Testis (tissue), 3 donors: ENCODE data around the gene CGB7. TPM values are rescaled to one million over a fixed set of nuclear protein-coding genes. Genes with fewer than 3 reads are reported as not detected.

Experiments
- DNase-seq: peaks from one replicate; pipeline ENCODE4 v3.0.0-alpha.2; 2019
- H3K27ac ChIP-seq, 2 donors: fragments of 200-600 bp; sonication (generic); one replicate each; pipeline ENCODE4 v1.5.1; 2019
- H3K27me3 ChIP-seq: fragments of 200-600 bp; sonication (generic); one replicate; pipeline ENCODE4 v1.5.1; 2019
- H3K36me3 ChIP-seq: fragments of 200-600 bp; sonication (generic); one replicate; pipeline ENCODE4 v1.5.1; 2017; ENCODE audit warnings: low read depth; ENCODE audit errors: missing control alignments
- H3K4me1 ChIP-seq: fragments of 200-600 bp; sonication (generic); one replicate; pipeline ENCODE4 v1.5.1; 2019
- H3K4me3 ChIP-seq, 2 donors: fragments of 200-600 bp; sonication (generic); one replicate each; pipeline ENCODE4 v1.5.1; 2017 to 2019
- H3K9me3 ChIP-seq: fragments of 200-600 bp; sonication (generic); one replicate; pipeline ENCODE4 v1.5.1; 2017
- POLR2A ChIP-seq: fragments of 450-650 bp; IDR thresholded peaks from one replicate; pipeline ENCODE4 v1.6.1; 2017; ENCODE audit warnings: antibody characterized with exemption, mild to moderate bottlenecking, moderate library complexity
- WGBS, 2 donors: methylation state at CpG; one replicate each; pipeline ENCODE4 v1.1.5; 2018; 5-methylcytosine and 5-hydroxymethylcytosine counted together
- intact Hi-C: fragments of 100-400 bp; cut with DNase I; formaldehyde crosslinking; loops from one replicate; pipeline ENCODE4 v1.15.1; 2023; ENCODE audit warnings: low total_unique reads
- polyA plus RNA-seq: library from polyadenylated mRNA; stranded (reverse); fragments of 350-450 nt; fragmentation: Illumina TruSeq; extraction: RNeasy Lipid Tissue Mini Kit (QIAGEN cat#74804); gene quantifications from one replicate; pipeline ENCODE4 v1.2.3, GENCODE V29; 2014; ENCODE audit warnings: low read depth, low replicate concordance; ENCODE audit not compliant: insufficient read depth
- total RNA-seq, 2 donors: library from RNA; depleted of rRNA; stranded (reverse); fragments of >200 nt; gene quantifications; one replicate each; pipeline ENCODE4 v1.2.3, GENCODE V29; 2016
- TF ChIP-seq, protein P1 (sequence below), 3 experiments: fragments of 450-650 bp in 2 of 3; fragments of 200-600 bp in 1 of 3; sonication (generic) in 1 of 3; IDR thresholded peaks; one replicate each; pipeline ENCODE4 v1.5.1; 2016 to 2019; ENCODE audit warnings: antibody characterized with exemption in 3 of 3, mild to moderate bottlenecking in 2 of 3, moderate library complexity in 1 of 3

The CGB7 gene
- total and polyA plus RNA-seq, 3 donors from 2014 or later = 1.7 to 3.8 (median 3.0) TPM

DNA sequence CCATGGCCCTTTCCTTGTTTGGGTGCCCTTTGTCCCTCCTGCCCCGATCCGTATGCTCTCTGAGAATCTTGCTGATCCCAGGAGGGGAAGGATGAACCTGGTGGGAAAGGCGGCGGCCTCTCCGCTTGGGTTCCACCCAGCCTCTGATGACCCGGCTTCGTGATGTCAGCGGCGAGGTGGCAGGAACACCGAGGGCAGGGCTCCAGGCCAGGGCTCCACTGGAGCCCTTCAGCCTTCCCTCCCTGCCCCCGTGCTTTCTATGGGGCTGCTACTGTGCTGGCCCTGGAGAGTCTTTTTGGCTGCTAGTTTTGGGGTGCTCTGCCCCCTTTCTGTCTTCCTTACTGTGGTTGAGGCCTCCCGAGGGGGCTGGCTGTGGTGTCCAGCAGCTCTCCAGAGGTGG, 44.8 kb upstream of the CGB7 start:
- WGBS, 2 donors = 80 to 83% methylated on average over 10 to 12 of the region's 12 CpGs
- TF ChIP-seq, protein P1, sequence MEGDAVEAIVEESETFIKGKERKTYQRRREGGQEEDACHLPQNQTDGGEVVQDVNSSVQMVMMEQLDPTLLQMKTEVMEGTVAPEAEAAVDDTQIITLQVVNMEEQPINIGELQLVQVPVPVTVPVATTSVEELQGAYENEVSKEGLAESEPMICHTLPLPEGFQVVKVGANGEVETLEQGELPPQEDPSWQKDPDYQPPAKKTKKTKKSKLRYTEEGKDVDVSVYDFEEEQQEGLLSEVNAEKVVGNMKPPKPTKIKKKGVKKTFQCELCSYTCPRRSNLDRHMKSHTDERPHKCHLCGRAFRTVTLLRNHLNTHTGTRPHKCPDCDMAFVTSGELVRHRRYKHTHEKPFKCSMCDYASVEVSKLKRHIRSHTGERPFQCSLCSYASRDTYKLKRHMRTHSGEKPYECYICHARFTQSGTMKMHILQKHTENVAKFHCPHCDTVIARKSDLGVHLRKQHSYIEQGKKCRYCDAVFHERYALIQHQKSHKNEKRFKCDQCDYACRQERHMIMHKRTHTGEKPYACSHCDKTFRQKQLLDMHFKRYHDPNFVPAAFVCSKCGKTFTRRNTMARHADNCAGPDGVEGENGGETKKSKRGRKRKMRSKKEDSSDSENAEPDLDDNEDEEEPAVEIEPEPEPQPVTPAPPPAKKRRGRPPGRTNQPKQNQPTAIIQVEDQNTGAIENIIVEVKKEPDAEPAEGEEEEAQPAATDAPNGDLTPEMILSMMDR (IDR thresholded peaks at IDR 0.05) = no peak
- no peak for TF ChIP-seq POLR2A
- Histone ChIP-seq H3K4me3 (no peak overlapping the region), H3K36me3 (no peaks in the 10 kb centered on the region), H3K27me3 (no peaks in the 10 kb centered on the region), H3K4me1 (peaks cover 3% of the 10 kb centered on the region), H3K27ac (no peak overlapping the region), H3K9me3 (no peaks in the 10 kb centered on the region)
- intact Hi-C loops = no loop called here
- DNase-seq = no peak

DNA sequence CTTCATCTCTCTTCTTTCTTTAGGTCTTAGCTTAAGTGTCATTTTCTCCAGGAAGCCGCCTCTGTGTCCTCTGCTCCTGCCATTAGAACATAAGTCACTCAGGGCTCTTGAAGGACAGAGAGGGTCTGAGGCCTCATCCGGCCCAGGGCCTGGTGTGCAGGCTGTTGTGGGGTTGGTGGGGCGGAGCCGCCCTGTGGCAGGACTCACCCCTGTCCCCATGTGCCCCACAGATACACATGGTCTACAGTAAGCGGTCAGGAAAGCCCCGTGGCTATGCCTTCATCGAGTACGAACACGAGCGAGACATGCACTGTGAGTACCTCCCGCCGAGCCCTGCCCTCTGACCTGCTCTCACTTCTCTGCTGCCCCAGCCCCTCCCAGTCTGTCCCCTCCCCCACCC, 43.6 kb upstream of the CGB7 start:
- no peak overlapping the region for H3K4me3 ChIP-seq
- DNase-seq = no peak
- H3K36me3 ChIP-seq = no peaks in the 10 kb centered on the region
- no peak for TF ChIP-seq POLR2A
- TF ChIP-seq, protein P1 (IDR thresholded peaks at IDR 0.05) = no peak
- intact Hi-C loops = no loop called here
- no peak overlapping the region for H3K27ac ChIP-seq
- H3K4me1 ChIP-seq = peaks cover 3% of the 10 kb centered on the region
- no peaks in the 10 kb centered on the region for H3K27me3 ChIP-seq
- no peaks in the 10 kb centered on the region for H3K9me3 ChIP-seq
- 84 to 88% methylated on average over 12 of the region's 12 CpGs for WGBS, 2 donors

DNA sequence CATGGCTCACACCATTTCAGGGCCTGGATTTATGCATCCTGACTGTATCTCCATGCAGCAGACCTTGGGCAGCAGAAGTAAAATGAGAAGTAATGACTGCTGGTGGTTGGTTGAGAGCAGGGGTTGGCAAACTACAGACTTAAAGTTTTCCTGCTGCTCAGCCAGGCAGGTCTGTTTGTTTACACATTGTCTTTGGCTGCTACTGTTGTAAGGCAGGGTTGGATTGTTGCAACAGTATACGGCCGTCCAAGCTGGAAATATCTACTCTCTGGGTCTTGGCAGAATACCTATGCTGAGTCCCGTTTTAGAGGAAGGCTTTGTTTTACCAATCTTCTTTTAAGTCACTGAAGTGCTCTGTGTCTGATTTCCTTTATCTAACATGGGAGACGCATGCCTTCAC, 41.2 kb upstream of the CGB7 start:
- Histone ChIP-seq H3K4me1 (peaks cover 18% of the 10 kb centered on the region), H3K36me3 (no peaks in the 10 kb centered on the region), H3K4me3 (no peak overlapping the region), H3K27me3 (no peaks in the 10 kb centered on the region), H3K27ac (no peak overlapping the region), H3K9me3 (no peaks in the 10 kb centered on the region)
- no peak for DNase-seq
- intact Hi-C loops = loop anchor here (10.0 kb wide), 2 partner anchors 46 to 116 kb away; no protein-coding TSS in a partner anchor
- TF ChIP-seq, protein P1 (IDR thresholded peaks at IDR 0.05) = no peak
- no peak for TF ChIP-seq POLR2A
- WGBS, 2 donors = 65 to 71% methylated on average over 4 of the region's 4 CpGs

DNA sequence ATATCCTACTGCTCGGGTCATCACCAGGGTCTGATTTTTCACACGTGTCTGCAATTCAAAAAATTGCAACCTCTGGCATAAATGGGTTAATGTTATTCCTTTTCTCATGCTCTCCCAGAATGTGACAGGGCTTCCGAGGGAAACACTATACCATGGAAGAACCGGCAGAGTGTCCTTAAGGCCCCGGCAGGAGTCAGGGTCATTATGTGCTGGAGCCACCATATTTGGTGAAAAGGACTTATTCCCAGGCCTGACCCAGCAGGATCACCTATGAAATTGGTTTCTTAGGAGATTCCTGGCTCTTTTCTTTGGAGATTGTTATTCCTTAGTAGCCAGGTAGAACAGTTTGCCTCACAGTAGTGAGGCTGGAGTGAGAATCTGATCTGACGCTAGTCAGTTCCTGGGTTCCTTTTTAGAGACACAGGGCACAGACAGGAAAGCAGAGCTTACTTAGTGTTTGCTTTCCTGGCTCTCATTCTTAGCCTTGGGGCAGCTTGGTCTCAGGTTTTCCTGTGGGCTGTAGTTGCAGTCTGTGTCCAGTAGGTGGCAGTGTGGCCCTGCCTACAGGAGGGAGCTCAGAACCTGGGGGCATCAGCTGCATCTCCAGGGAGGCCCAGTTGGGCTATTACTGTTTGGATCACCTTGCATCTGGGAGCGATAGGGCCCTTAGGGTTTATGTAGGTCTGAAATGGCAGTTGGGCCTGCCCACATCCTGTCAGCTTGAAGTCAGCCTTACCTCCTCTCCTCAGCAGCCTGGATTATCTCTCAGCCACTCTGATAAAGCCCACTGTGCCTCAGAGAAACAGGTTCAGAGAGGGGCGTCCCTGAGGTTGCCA, 40.1 kb upstream of the CGB7 start:
- no peak for TF ChIP-seq POLR2A
- TF ChIP-seq, protein P1 (IDR thresholded peaks at IDR 0.05) = peak; percentile 93 to 99 (median 93)
- H3K4me1 ChIP-seq = peaks cover 18% of the 10 kb centered on the region
- WGBS, 2 donors = 46 to 58% methylated on average over 8 of the region's 8 CpGs
- H3K36me3 ChIP-seq = no peaks in the 10 kb centered on the region
- intact Hi-C loops = loop anchor here (10.0 kb wide), 2 partner anchors 47 to 117 kb away; no protein-coding TSS in a partner anchor
- no peaks in the 10 kb centered on the region for H3K27me3 ChIP-seq
- DNase-seq = peak; percentile 76
- no peak overlapping the region for H3K4me3 ChIP-seq
- no peak overlapping the region for H3K27ac ChIP-seq
- no peaks in the 10 kb centered on the region for H3K9me3 ChIP-seq
